PC-9 (cell line): ENCODE data around the gene ASCC1. TPM values are rescaled to one million over a fixed set of nuclear protein-coding genes. Genes with fewer than 3 reads are reported as not detected.
A peak's percentile ranks its signal among the peaks of the same experiment; 100 is the strongest.

ENCODE experiments used
- BruUV-seq: library from RNA; stranded (reverse); fragments of 400-500 nt; replicated peaks from 2 replicates; lab custom pipeline; 2021; lab: Mats Ljungman, UMichigan
- CTCF ChIA-PET: fragments of 300-600 bp; sonication (Branson Sonifier 250); formaldehyde crosslinking; loops from one replicate; lab custom pipeline; 2022; ENCODE audit warnings: antibody characterized with exemption; lab: Charles Lee
- POLR2A ChIA-PET: fragments of 300-600 bp; sonication (Branson Sonifier 250); formaldehyde crosslinking; loops from one replicate; lab custom pipeline; 2022; ENCODE audit warnings: antibody characterized with exemption; ENCODE audit not compliant: unreplicated experiment; lab: Charles Lee
- DNase-seq, 2 experiments: peaks; one replicate each; pipeline versions ENCODE4 v3.0.0 to v3.0.0-alpha.2; 2015 to 2022; ENCODE audit warnings: mixed read lengths in 1 of 2
- H2AFZ ChIP-seq: fragments of 200-600 bp; sonication (generic); 2 replicates; pipeline ENCODE4 v1.8.1; 2017; ENCODE audit warnings: antibody characterized with exemption
- H3F3A ChIP-seq: fragments of 200-600 bp; sonication (generic); 2 replicates; pipeline ENCODE4 v1.8.1; 2017; ENCODE audit warnings: antibody characterized with exemption, mild to moderate bottlenecking, low read depth; ENCODE audit not compliant: insufficient read depth
- H3K27ac ChIP-seq: fragments of 200-600 bp; sonication (generic); 2 replicates; pipeline ENCODE4 v1.6.1; 2016; ENCODE audit warnings: mixed run types
- H3K27me3 ChIP-seq: fragments of 200-600 bp; sonication (generic); 2 replicates; pipeline ENCODE4 v1.6.1; 2016; ENCODE audit warnings: low read depth, mixed run types; ENCODE audit not compliant: insufficient read depth
- H3K36me3 ChIP-seq: fragments of 200-600 bp; sonication (generic); 2 replicates; pipeline ENCODE4 v1.6.1; 2016; ENCODE audit warnings: low read depth, mixed run types
- H3K4me1 ChIP-seq: fragments of 200-600 bp; sonication (generic); replicated peaks from 2 replicates; pipeline ENCODE4 v1.6.1; 2016; ENCODE audit warnings: mixed run types; ENCODE audit not compliant: insufficient read depth
- H3K4me2 ChIP-seq: fragments of 200-600 bp; sonication (generic); 2 replicates; pipeline ENCODE4 v1.6.1; 2017; ENCODE audit warnings: mixed run types
- H3K4me3 ChIP-seq: fragments of 200-600 bp; sonication (generic); 2 replicates; pipeline ENCODE4 v1.6.1; 2016; ENCODE audit warnings: mixed run types
- H3K79me2 ChIP-seq: fragments of 200-600 bp; sonication (generic); 2 replicates; pipeline ENCODE4 v1.6.1; 2017; ENCODE audit warnings: low read depth, mixed run types
- H3K9me2 ChIP-seq: fragments of 200-600 bp; sonication (generic); 2 replicates; pipeline ENCODE4 v1.8.1; 2017; ENCODE audit warnings: mild to moderate bottlenecking; ENCODE audit not compliant: insufficient read depth
- H3K9me3 ChIP-seq: fragments of 200-600 bp; sonication (generic); 2 replicates; pipeline ENCODE4 v1.8.1; 2016; ENCODE audit warnings: low read depth; ENCODE audit not compliant: insufficient read depth
- H4K20me1 ChIP-seq: fragments of 200-600 bp; sonication (generic); 2 replicates; pipeline ENCODE4 v1.8.1; 2017; ENCODE audit not compliant: insufficient read depth
- CTCF ChIP-seq: fragments of 200-600 bp; sonication (generic); conservative IDR thresholded peaks from 2 replicates; pipeline ENCODE4 v1.6.1; 2017; ENCODE audit warnings: mixed run types, antibody characterized with exemption, mild to moderate bottlenecking, moderate library complexity
- EZH2 ChIP-seq: fragments of 200-600 bp; sonication (generic); IDR thresholded peaks from 2 replicates; pipeline ENCODE4 v1.8.0; 2017; ENCODE audit warnings: antibody characterized with exemption, low read depth
- intact Hi-C: fragments of 100-400 bp; cut with micrococcal nuclease; formaldehyde crosslinking; loops from one replicate; pipeline ENCODE4 v1.10.0; 2022; ENCODE audit not compliant: unreplicated experiment
- total RNA-seq: library from RNA; stranded (reverse); gene quantifications from 2 replicates; pipeline ENCODE4 v1.2.3, GENCODE V29; 2021

The ASCC1 gene
- total RNA-seq, 1 experiment from 2014 or later, result 129 TPM

- ChIA-PET CTCF (interaction anchor here (0.5 to 1.4 kb wide), 6 partner anchors 13 to 92 kb away, joined by 3 to 8 read pairs (median 4); no protein-coding TSS in a partner anchor), POLR2A (interaction anchor here (0.6 to 0.8 kb wide), 3 partner anchors 41 to 91 kb away, joined by 3 to 16 read pairs (median 10); no protein-coding TSS in a partner anchor)
- BruUV-seq, result no TSS peak
Observed at GRCh38 chr10:72126872-72127232, 89.2 kb downstream of the ASCC1 start.

GRCh38 chr10:72126184-72126871 lies 89.7 kb downstream of the ASCC1 start:
- POLR2A ChIA-PET, result interaction anchor here (0.6 to 0.8 kb wide), 2 partner anchors 40 to 65 kb away, joined by 3 to 10 read pairs; no protein-coding TSS in a partner anchor
- no TSS peak for BruUV-seq
- TF ChIP-seq CTCF (peak; percentile 71), EZH2 (no peak)

More at GRCh38 chr10:72126872-72127232, 89.2 kb downstream of the ASCC1 start:
- Histone ChIP-seq H3K4me2 (no peak overlapping the region), H4K20me1 (no peaks in the 10 kb centered on the region), H3K9me3 (no peaks in the 10 kb centered on the region), H3K36me3 (peaks cover 3% of the 10 kb centered on the region; the same call in 1 of the 2 replicates), H2AFZ (no peak overlapping the region), H3K27ac (no peak overlapping the region), H3F3A (no peaks in the 10 kb centered on the region; the same call in 1 of the 2 replicates), H3K4me3 (no peak overlapping the region), H3K27me3 (no peaks in the 10 kb centered on the region), H3K79me2 (no peaks in the 10 kb centered on the region), H3K4me1 (no peaks in the 10 kb centered on the region), H3K9me2 (no peaks in the 10 kb centered on the region)
- intact Hi-C loops, result loop anchor here (1.0 kb wide), 2 partner anchors 201 to 210 kb away; no protein-coding TSS in a partner anchor
- DNase-seq, result no peak
- TF ChIP-seq CTCF (no peak), EZH2 (no peak)

GRCh38 chr10:72124989-72125388 lies 91.1 kb downstream of the ASCC1 start:
- no peaks in the 10 kb centered on the region for H3K4me1 ChIP-seq
- no peaks in the 10 kb centered on the region for H3K9me3 ChIP-seq
- no peak overlapping the region for H3K4me3 ChIP-seq
- TF ChIP-seq CTCF (no peak), EZH2 (no peak)
- peaks cover 12% of the 10 kb centered on the region; the same call in 1 of the 2 replicates for H3K36me3 ChIP-seq
- peaks cover 4% of the 10 kb centered on the region; the same call in 1 of the 2 replicates for H3F3A ChIP-seq
- intact Hi-C loops, result no loop called here
- ChIA-PET POLR2A (interaction anchor here (0.7 kb wide), 1 partner anchor 91 kb away, joined by 15 read pairs; no protein-coding TSS in a partner anchor), CTCF (interaction anchor here (0.9 kb wide), 1 partner anchor 229 kb away, joined by 3 read pairs; no protein-coding TSS in a partner anchor)
- DNase-seq, result no peak
- H3K79me2 ChIP-seq, result no peaks in the 10 kb centered on the region
- H3K27ac ChIP-seq, result no peak overlapping the region
- no TSS peak for BruUV-seq
- H4K20me1 ChIP-seq, result no peaks in the 10 kb centered on the region
- H2AFZ ChIP-seq, result no peak overlapping the region
- no peaks in the 10 kb centered on the region for H3K9me2 ChIP-seq
- H3K4me2 ChIP-seq, result no peak overlapping the region
- H3K27me3 ChIP-seq, result no peaks in the 10 kb centered on the region

More at GRCh38 chr10:72126184-72126871, 89.7 kb downstream of the ASCC1 start:
- H3F3A ChIP-seq, result peaks cover 2% of the 10 kb centered on the region; the same call in 1 of the 2 replicates
- no peaks in the 10 kb centered on the region for H3K9me2 ChIP-seq
- no peak for DNase-seq
- H3K27ac ChIP-seq, result no peak overlapping the region
- H2AFZ ChIP-seq, result no peak overlapping the region
- H3K79me2 ChIP-seq, result no peaks in the 10 kb centered on the region
- intact Hi-C loops, result loop anchor here (1.0 kb wide), 2 partner anchors 202 to 211 kb away; no protein-coding TSS in a partner anchor
- H3K27me3 ChIP-seq, result no peaks in the 10 kb centered on the region
- H4K20me1 ChIP-seq, result no peaks in the 10 kb centered on the region
- CTCF ChIA-PET, result interaction anchor here (0.5 to 1.4 kb wide), 9 partner anchors 10 to 230 kb away, joined by 3 to 8 read pairs (median 3); no protein-coding TSS in a partner anchor
- H3K9me3 ChIP-seq, result no peaks in the 10 kb centered on the region
- no peak overlapping the region for H3K4me2 ChIP-seq
- H3K36me3 ChIP-seq, result peaks cover 8% of the 10 kb centered on the region; the same call in 1 of the 2 replicates
- H3K4me1 ChIP-seq, result no peaks in the 10 kb centered on the region
- no peak overlapping the region for H3K4me3 ChIP-seq
